Head of caudate nucleus (tissue), 42 donors: ENCODE measurements around the gene SPACA5.
"Not testable (repeated sequence)": the region's sequence is repeated elsewhere in the genome, so short reads cannot be mapped to it uniquely, and the experiment has no call there.

ENCODE experiments used
- DNase-seq, 42 donors: peaks; one replicate each; pipeline versions ENCODE4 v3.0.0 to v3.0.0-alpha.2; 2020 to 2021; ENCODE audit warnings: mixed read lengths in 7 of 42
- intact Hi-C: fragments of 100-400 bp; cut with DNase I; formaldehyde crosslinking; loops from one replicate; pipeline ENCODE4 v1.15.0; 2022

SPACA5 gene

GRCh38 chrX:48006688-48007087 is at the start of gene SPACA5:
Gene SPACA5 (plus strand): TSS chrX:48006988. CDS start chrX:48007803, 815 bp downstream.
- DNase-seq, intact Hi-C loops: not testable (repeated sequence)

GRCh38 chrX:47958206-47958605 is 48.6 kb upstream of the SPACA5 start:
- intact Hi-C loops, DNase-seq: not testable (repeated sequence)

- no peak for DNase-seq
- intact Hi-C loops: no loop called here
Measured at GRCh38 chrX:47958761-47959342, 47.9 kb upstream of the SPACA5 start.

GRCh38 chrX:47960406-47960805 is 46.4 kb upstream of the SPACA5 start:
- intact Hi-C loops: no loop called here

GRCh38 chrX:47961830-47962229 is 45.0 kb upstream of the SPACA5 start:
- intact Hi-C loops, DNase-seq: not testable (repeated sequence)

More at GRCh38 chrX:47960406-47960805, 46.4 kb upstream of the SPACA5 start:
- DNase-seq: no peak

GRCh38 chrX:47965526-47965925 is 41.3 kb upstream of the SPACA5 start:
- DNase-seq, intact Hi-C loops: not testable (repeated sequence)

- intact Hi-C loops: no loop called here
- DNase-seq: no peak
Measured at GRCh38 chrX:47973235-47973634, 33.6 kb upstream of the SPACA5 start.

GRCh38 chrX:47976254-47977151 is 30.3 kb upstream of the SPACA5 start:
- intact Hi-C loops: no loop called here
- DNase-seq: no peak

GRCh38 chrX:47991263-47992094 is 15.3 kb upstream of the SPACA5 start:
- intact Hi-C loops: no loop called here
- DNase-seq: no peak

GRCh38 chrX:47992095-47992380 is 14.8 kb upstream of the SPACA5 start:
- intact Hi-C loops: no loop called here
- no peak for DNase-seq

- intact Hi-C loops: no loop called here
- DNase-seq: no peak
Measured at GRCh38 chrX:47992669-47993068, 14.1 kb upstream of the SPACA5 start.

- no peak for DNase-seq
- intact Hi-C loops: no loop called here
Measured at GRCh38 chrX:48001260-48001659, 5.5 kb upstream of the SPACA5 start.

- no peak for DNase-seq
- intact Hi-C loops: no loop called here
Measured at GRCh38 chrX:48002319-48002718, 4.5 kb upstream of the SPACA5 start.

- intact Hi-C loops: no loop called here
- DNase-seq: no peak
Measured at GRCh38 chrX:48002929-48003328, 3.9 kb upstream of the SPACA5 start.

- intact Hi-C loops: no loop called here
- peak in 12 of 42 donors; percentile 1 to 40 (median 9) for DNase-seq
Measured at GRCh38 chrX:48003367-48003757, 3.4 kb upstream of the SPACA5 start.

GRCh38 chrX:48003758-48004457 is 2.9 kb upstream of the SPACA5 start, which contains the start of gene ZNF182:
Gene ZNF182 (minus strand): TSS chrX:48003989. CDS start chrX:48002609, 1,380 bp downstream.
- DNase-seq: peak; percentile 72 to 98 (median 88)
- intact Hi-C loops: no loop called here

- DNase-seq, intact Hi-C loops: not testable (repeated sequence)
Measured at GRCh38 chrX:48009445-48009960, 2.7 kb downstream of the SPACA5 start.

- DNase-seq, intact Hi-C loops: not testable (repeated sequence)
Measured at GRCh38 chrX:48016583-48017310, 10.0 kb downstream of the SPACA5 start.
